Measurements from ENCODE around the gene NECTIN4. TPM values are rescaled to one million over a fixed set of nuclear protein-coding genes. Genes with fewer than 3 reads are reported as not detected.

Gene NECTIN4
- total RNA-seq, 1 donor, result not detected

DNA sequence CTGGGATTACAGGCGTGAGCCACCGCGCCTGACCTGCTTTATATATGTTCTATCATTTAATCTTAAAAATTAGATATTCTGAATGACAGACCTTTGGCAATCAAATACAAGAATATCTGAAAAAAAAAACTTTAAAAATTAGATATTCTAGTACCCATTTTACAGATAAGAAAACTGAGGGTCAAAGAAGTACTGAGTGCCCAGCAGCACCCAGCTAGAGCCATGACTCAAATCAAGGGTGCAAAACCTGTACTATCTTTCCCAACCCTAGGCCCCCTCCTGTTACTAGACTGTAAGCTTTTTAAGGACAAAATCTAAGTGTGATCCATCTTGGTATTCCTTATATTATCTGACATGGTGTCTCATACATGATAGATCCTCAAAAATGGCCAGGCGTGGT is 27.9 kb downstream of the NECTIN4 start:
- TF ChIP-seq, protein P1, sequence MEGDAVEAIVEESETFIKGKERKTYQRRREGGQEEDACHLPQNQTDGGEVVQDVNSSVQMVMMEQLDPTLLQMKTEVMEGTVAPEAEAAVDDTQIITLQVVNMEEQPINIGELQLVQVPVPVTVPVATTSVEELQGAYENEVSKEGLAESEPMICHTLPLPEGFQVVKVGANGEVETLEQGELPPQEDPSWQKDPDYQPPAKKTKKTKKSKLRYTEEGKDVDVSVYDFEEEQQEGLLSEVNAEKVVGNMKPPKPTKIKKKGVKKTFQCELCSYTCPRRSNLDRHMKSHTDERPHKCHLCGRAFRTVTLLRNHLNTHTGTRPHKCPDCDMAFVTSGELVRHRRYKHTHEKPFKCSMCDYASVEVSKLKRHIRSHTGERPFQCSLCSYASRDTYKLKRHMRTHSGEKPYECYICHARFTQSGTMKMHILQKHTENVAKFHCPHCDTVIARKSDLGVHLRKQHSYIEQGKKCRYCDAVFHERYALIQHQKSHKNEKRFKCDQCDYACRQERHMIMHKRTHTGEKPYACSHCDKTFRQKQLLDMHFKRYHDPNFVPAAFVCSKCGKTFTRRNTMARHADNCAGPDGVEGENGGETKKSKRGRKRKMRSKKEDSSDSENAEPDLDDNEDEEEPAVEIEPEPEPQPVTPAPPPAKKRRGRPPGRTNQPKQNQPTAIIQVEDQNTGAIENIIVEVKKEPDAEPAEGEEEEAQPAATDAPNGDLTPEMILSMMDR (IDR thresholded peaks at IDR 0.05; ENCODE audit: insufficient read depth, low read length), result no peak
- DNase-seq (ENCODE audit: low read depth), result no peak
- H3K4me3 ChIP-seq (ENCODE audit: low read depth, low read length), result no peak overlapping the region

- no peak overlapping the region for H3K4me3 ChIP-seq (ENCODE audit: low read depth, low read length)
- no peak for DNase-seq (ENCODE audit: low read depth)
- TF ChIP-seq, protein P1 (IDR thresholded peaks at IDR 0.05; ENCODE audit: insufficient read depth, low read length), result no peak
Measured at GRCh38 chr1:161059293-161059692, 30.1 kb downstream of the NECTIN4 start.

- no peak overlapping the region for H3K4me3 ChIP-seq (ENCODE audit: low read depth, low read length)
- TF ChIP-seq, protein P1 (IDR thresholded peaks at IDR 0.05; ENCODE audit: insufficient read depth, low read length), result no peak
- no peak for DNase-seq (ENCODE audit: low read depth)
Measured at GRCh38 chr1:161054805-161055204, 34.6 kb downstream of the NECTIN4 start.

DNA sequence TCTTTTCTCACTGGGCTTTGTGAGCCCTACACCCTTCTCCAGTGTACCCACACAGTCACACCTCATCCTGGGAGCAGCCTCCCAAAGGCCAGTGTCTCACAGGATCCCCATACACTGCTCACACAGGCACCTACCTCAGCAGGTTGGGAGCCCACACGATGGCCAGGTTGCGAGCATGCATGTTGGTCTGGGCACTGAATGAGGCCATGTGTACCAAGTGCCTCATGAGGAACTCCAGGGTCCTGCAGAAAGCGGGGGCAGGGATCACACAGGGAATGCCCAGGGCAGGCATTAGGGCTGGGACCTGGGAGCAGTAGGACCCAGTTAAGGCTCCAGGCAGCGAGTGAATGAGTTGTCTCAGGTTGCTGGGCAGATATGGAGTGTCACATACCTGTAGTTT is 35.1 kb downstream of the NECTIN4 start:
- DNase-seq (ENCODE audit: low read depth), result no peak
- no peak overlapping the region for H3K4me3 ChIP-seq (ENCODE audit: low read depth, low read length)
- TF ChIP-seq, protein P1 (IDR thresholded peaks at IDR 0.05; ENCODE audit: insufficient read depth, low read length), result no peak

DNA sequence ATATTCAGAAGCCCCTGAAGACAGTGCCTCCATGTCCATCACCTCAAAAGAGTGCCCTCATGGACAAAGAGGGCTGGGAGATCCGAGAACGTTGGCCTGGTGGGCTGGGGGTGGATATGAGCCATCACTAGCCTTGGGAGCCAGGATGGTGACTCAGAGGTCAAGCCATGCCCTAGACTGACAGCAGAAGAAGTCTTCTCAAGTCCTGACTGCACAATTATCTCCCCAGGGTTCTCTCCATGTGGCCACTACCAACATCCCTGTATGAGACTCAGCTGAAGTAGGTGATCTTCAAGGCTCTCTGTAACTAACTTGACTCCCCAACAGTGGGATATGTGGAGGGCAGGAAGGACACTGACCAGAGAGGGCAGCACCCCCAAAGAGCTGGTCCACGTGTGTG is 36.5 kb downstream of the NECTIN4 start:
- no peak for DNase-seq (ENCODE audit: low read depth)

GRCh38 chr1:161051219-161051618 is 38.1 kb downstream of the NECTIN4 start:
- H3K4me3 ChIP-seq (ENCODE audit: low read depth, low read length), result no peak overlapping the region
- no peak for DNase-seq (ENCODE audit: low read depth)
- TF ChIP-seq, protein P1 (IDR thresholded peaks at IDR 0.05; ENCODE audit: insufficient read depth, low read length), result no peak

More for the DNA sequence above, 36.5 kb downstream of the NECTIN4 start:
- TF ChIP-seq, protein P1 (IDR thresholded peaks at IDR 0.05; ENCODE audit: insufficient read depth, low read length), result no peak
- H3K4me3 ChIP-seq (ENCODE audit: low read depth, low read length), result no peak overlapping the region
